Left lung (tissue), 10 donors: ENCODE measurements around the gene CRYM. TPM values are rescaled to one million over a fixed set of nuclear protein-coding genes. Genes with fewer than 3 reads are reported as not detected.
A peak's percentile ranks its signal among the peaks of the same experiment; 100 is the strongest.

Source experiments
- ATAC-seq: fragments of 200-7000 bp; cut with Tn5 transposase; one replicate; pipeline ENCODE4 v1.9.1; 2020; ENCODE audit warnings: moderate library complexity
- DNase-seq, 4 donors: peaks; one replicate each; pipeline ENCODE4 v3.0.0-alpha.2; 2013 to 2020
- H3K27ac ChIP-seq, 2 donors: fragments of 200-600 bp; sonication (generic) in 1 of 2; one replicate each; pipeline versions ENCODE4 v1.5.0 to v1.8.0; 2020 to 2021
- H3K27me3 ChIP-seq, 2 donors: fragments of 200-600 bp; sonication (generic) in 1 of 2; one replicate each; pipeline versions ENCODE4 v1.5.0 to v1.8.0; 2020 to 2021
- H3K36me3 ChIP-seq, 2 donors: fragments of 200-600 bp; sonication (generic) in 1 of 2; one replicate each; pipeline versions ENCODE4 v1.5.0 to v1.8.0; 2020 to 2021
- H3K4me1 ChIP-seq, 2 donors: fragments of 200-600 bp; one replicate each; pipeline ENCODE4 v1.8.0; 2021
- H3K4me3 ChIP-seq, 2 donors: fragments of 200-600 bp; sonication (generic) in 1 of 2; one replicate each; pipeline versions ENCODE4 v1.5.0 to v1.8.0; 2020 to 2021; ENCODE audit warnings: mild to moderate bottlenecking in 1 of 2
- H3K9me3 ChIP-seq, 2 donors: fragments of 200-600 bp; sonication (generic) in 1 of 2; one replicate each; pipeline versions ENCODE4 v1.5.0 to v1.8.0; 2020 to 2021
- intact Hi-C, 2 donors: fragments of 100-400 bp; cut with DNase I; formaldehyde crosslinking; loops; one replicate each; pipeline versions ENCODE4 v1.11.2 to v1.14.2; 2022
- polyA plus RNA-seq, 6 donors: library from polyadenylated mRNA; unstranded; fragments of 120-200 nt; gene quantifications; one replicate each; pipeline ENCODE4 v1.2.1, GENCODE V29; 2013; ENCODE audit not compliant: insufficient read length in 6 of 6
- total RNA-seq, 2 donors: library from RNA; stranded (reverse); fragmentation: NEBNext Ultra II Directional; extraction: Animal tissue kit (Norgen Biotek cat#: 25700); gene quantifications; one replicate each; pipeline ENCODE4 v1.2.1, GENCODE V29; 2021
- TF ChIP-seq, protein P1 (sequence below), 2 donors: fragments of 200-600 bp; sonication (generic) in 1 of 2; IDR thresholded peaks; one replicate each; pipeline versions ENCODE4 v1.5.0 to v1.8.0; 2021; ENCODE audit warnings: antibody characterized with exemption in 2 of 2
- donor health status: DM: no; HTN: yes; CAD: no.
- donor health status: DM: no; HTN: no; CAD: no.

The CRYM gene
- total and polyA plus RNA-seq, 8 donors = 0.74 to 9.0 (median 1.6) TPM

DNA sequence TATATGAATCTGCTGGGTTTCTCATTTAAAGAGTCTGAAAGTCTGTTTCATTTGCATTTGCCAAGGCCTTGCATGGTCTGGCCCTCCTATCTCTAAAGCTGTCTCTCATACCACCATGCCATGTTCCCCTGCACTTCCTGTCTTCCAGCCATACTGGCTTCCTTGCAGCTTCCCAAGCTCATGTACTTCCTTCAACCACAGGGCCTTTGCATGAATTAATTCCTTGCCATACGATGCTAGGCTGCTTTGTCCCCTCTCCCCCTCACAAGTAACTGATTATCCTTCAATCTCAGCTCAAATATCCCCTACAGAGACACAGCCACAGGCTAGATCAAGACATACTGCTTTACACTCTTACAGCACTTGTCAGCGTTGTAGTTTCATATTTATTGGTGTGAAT, 5.8 kb downstream of the CRYM start:
- intact Hi-C loops = no loop called here
- ATAC-seq = no peak
- Histone ChIP-seq H3K9me3 (no peaks in the 10 kb centered on the region), H3K4me3 (no peak overlapping the region), H3K27me3 (peaks cover 4 to 30% of the 10 kb centered on the region in 2 donors), H3K27ac (no peak overlapping the region), H3K36me3 (no peaks in the 10 kb centered on the region), H3K4me1 (no peaks in the 10 kb centered on the region)
- TF ChIP-seq, protein P1, sequence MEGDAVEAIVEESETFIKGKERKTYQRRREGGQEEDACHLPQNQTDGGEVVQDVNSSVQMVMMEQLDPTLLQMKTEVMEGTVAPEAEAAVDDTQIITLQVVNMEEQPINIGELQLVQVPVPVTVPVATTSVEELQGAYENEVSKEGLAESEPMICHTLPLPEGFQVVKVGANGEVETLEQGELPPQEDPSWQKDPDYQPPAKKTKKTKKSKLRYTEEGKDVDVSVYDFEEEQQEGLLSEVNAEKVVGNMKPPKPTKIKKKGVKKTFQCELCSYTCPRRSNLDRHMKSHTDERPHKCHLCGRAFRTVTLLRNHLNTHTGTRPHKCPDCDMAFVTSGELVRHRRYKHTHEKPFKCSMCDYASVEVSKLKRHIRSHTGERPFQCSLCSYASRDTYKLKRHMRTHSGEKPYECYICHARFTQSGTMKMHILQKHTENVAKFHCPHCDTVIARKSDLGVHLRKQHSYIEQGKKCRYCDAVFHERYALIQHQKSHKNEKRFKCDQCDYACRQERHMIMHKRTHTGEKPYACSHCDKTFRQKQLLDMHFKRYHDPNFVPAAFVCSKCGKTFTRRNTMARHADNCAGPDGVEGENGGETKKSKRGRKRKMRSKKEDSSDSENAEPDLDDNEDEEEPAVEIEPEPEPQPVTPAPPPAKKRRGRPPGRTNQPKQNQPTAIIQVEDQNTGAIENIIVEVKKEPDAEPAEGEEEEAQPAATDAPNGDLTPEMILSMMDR (IDR thresholded peaks at IDR 0.05) = no peak
- DNase-seq = no peak

GRCh38 chr16:21268236-21268635, 9.9 kb downstream of the CRYM start:
- intact Hi-C loops = no loop called here
- TF ChIP-seq, protein P1 (IDR thresholded peaks at IDR 0.05) = no peak
- H3K4me1 ChIP-seq = no peaks in the 10 kb centered on the region
- H3K9me3 ChIP-seq = no peaks in the 10 kb centered on the region
- H3K27ac ChIP-seq = no peak overlapping the region
- H3K36me3 ChIP-seq = no peaks in the 10 kb centered on the region
- no peak overlapping the region for H3K4me3 ChIP-seq
- peak in 1 of 4 donors; percentile 27 for DNase-seq
- peak; percentile 69 for ATAC-seq
- no peaks in the 10 kb centered on the region for H3K27me3 ChIP-seq

GRCh38 chr16:21267298-21267697, 10.8 kb downstream of the CRYM start:
- Histone ChIP-seq H3K9me3 (no peaks in the 10 kb centered on the region), H3K4me1 (no peaks in the 10 kb centered on the region), H3K4me3 (no peak overlapping the region), H3K27ac (no peak overlapping the region), H3K27me3 (no peaks in the 10 kb centered on the region), H3K36me3 (no peaks in the 10 kb centered on the region)
- TF ChIP-seq, protein P1 (IDR thresholded peaks at IDR 0.05) = no peak
- DNase-seq (no peak), ATAC-seq (no peak)
- intact Hi-C loops = no loop called here

- H3K9me3 ChIP-seq = no peaks in the 10 kb centered on the region
- ATAC-seq = no peak
- H3K36me3 ChIP-seq = no peaks in the 10 kb centered on the region
- DNase-seq = no peak
- H3K4me1 ChIP-seq = no peaks in the 10 kb centered on the region
- intact Hi-C loops = no loop called here
- no peak overlapping the region for H3K27ac ChIP-seq
- no peak overlapping the region for H3K4me3 ChIP-seq
- H3K27me3 ChIP-seq = no peaks in the 10 kb centered on the region
- TF ChIP-seq, protein P1 (IDR thresholded peaks at IDR 0.05) = no peak
Observed at GRCh38 chr16:21265104-21265837, 12.8 kb downstream of the CRYM start.

- peak in 1 of 4 donors; percentile 54 for DNase-seq
- H3K4me1 ChIP-seq = no peaks in the 10 kb centered on the region
- H3K4me3 ChIP-seq = no peak overlapping the region
- intact Hi-C loops = no loop called here
- no peaks in the 10 kb centered on the region for H3K9me3 ChIP-seq
- H3K27ac ChIP-seq = no peak overlapping the region
- TF ChIP-seq, protein P1 (IDR thresholded peaks at IDR 0.05) = no peak
- H3K27me3 ChIP-seq = no peaks in the 10 kb centered on the region
- no peaks in the 10 kb centered on the region for H3K36me3 ChIP-seq
- ATAC-seq = no peak
Observed at GRCh38 chr16:21264571-21265036, 13.5 kb downstream of the CRYM start.
